ENCODE results near the gene SPINK2. TPM values are rescaled to one million over a fixed set of nuclear protein-coding genes. Genes with fewer than 3 reads are reported as not detected.

SPINK2 gene
- total RNA-seq, 2 donors from 2014 or later = 0.77 TPM; not detected in 1

GRCh38 chr4:56828784-56829535 lies 7.5 kb upstream of the SPINK2 start:
- no peaks in the 10 kb centered on the region for H3K4me1 Mint-ChIP-seq
- H3K36me3 Mint-ChIP-seq (ENCODE audit: low read depth) = peaks cover 3% of the 10 kb centered on the region
- H3K27me3 Mint-ChIP-seq = no peaks in the 10 kb centered on the region
- H3K4me3 Mint-ChIP-seq = no peak overlapping the region
- DNase-seq (no peak), ATAC-seq (no peak)
- H3K9me3 ChIP-seq (ENCODE audit: control insufficient read depth, low read length, poor library complexity, severe bottlenecking) = no peaks in the 10 kb centered on the region
- peak overlapping the region; percentile 47 for H3K27ac Mint-ChIP-seq

- Mint-ChIP-seq H3K27ac (no peak overlapping the region), H3K4me3 (no peak overlapping the region), H3K36me3 (ENCODE audit: low read depth) (peaks cover 3% of the 10 kb centered on the region), H3K4me1 (peaks cover 7% of the 10 kb centered on the region), H3K27me3 (no peaks in the 10 kb centered on the region)
- DNase-seq (no peak), ATAC-seq (no peak)
- no peaks in the 10 kb centered on the region for H3K9me3 ChIP-seq (ENCODE audit: control insufficient read depth, low read length, poor library complexity, severe bottlenecking)
These were observed 2.6 kb upstream of the SPINK2 start for GRCh38 chr4:56823933-56824600.

DNA sequence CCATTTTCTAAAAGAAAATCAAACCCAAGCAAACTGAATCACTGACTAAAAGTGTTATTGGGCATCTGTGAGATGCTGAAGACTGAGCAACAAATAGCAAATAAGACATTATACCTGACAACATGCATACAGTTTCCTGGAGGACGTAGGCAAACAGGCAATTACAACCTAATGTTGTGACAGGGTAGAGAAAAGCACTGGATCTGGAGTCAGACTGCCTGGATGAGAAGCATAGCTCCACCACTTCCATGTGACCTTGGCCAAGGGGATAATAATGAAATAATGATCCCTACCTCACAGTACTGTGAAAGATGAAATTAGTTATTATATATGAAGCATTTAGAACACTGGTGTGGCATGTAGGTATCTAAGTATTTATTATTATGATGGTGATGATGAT lies 2.7 kb downstream of the SPINK2 start:
- no peak overlapping the region for H3K27ac Mint-ChIP-seq
- ATAC-seq = no peak
- H3K4me1 Mint-ChIP-seq = peaks cover 18% of the 10 kb centered on the region

DNA sequence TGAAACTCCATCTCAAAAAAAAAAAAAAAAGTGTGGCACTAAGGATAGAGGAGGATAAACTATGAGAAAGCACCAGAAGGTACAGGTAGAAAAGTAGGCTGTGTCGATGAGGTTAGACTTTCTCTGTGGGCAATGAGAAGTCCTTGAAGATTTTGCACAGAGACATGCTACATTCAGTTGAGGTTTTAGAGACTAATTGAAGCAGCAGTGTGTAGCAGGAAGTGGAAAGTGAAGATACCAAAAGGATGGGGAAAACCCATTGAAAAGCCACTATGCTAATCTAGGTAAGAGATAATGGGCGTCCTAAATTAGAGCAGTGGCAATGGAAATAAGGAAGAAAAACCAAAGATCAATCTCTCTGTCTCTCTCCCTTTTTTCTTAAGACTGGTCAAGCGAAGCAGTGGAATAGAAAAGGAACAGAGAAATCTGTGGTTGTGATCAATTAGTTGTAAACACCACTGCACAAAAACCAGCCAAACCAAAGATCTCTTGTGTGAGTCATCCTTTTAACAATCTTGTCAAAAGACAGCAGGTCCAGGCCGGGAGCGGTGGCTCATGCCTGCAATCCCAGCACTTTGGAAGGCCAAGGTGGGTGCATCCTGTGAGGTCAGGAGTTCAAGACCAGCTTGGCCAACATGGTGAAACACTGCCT lies 3.5 kb downstream of the SPINK2 start:
- no peaks in the 10 kb centered on the region for H3K27me3 Mint-ChIP-seq
- peak; percentile 71 for ATAC-seq
- no peak for DNase-seq
- H3K4me1 Mint-ChIP-seq = peaks cover 18% of the 10 kb centered on the region
- no peaks in the 10 kb centered on the region for H3K36me3 Mint-ChIP-seq (ENCODE audit: low read depth)
- peak overlapping the region; percentile 6 for H3K4me3 Mint-ChIP-seq
- H3K9me3 ChIP-seq (ENCODE audit: control insufficient read depth, low read length, poor library complexity, severe bottlenecking) = no peaks in the 10 kb centered on the region
- H3K27ac Mint-ChIP-seq = no peak overlapping the region

More for the DNA sequence above, 2.7 kb downstream of the SPINK2 start:
- Mint-ChIP-seq H3K36me3 (ENCODE audit: low read depth) (no peaks in the 10 kb centered on the region), H3K4me3 (no peak overlapping the region), H3K27me3 (no peaks in the 10 kb centered on the region)
- DNase-seq = no peak
- no peaks in the 10 kb centered on the region for H3K9me3 ChIP-seq (ENCODE audit: control insufficient read depth, low read length, poor library complexity, severe bottlenecking)

DNA sequence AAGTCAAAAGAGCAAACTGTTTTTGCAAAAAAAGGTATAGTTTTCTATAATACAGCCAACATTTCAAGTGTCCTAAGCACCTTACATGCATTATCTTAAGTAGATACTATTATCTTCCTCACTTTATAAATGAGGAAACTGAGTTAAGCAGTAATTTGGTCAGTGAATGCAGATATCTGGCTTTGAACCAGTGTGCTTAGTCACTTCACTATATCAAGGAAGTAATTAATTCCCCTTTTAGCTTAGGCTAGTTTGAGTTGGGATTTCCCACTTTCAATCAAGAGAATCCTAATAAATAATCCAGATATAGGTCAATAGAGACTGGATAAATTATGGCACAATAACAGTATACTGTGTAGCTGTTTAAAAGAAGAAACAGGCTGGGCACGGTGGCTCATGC lies 14.8 kb downstream of the SPINK2 start:
- H3K27ac Mint-ChIP-seq = no peak overlapping the region
- H3K36me3 Mint-ChIP-seq (ENCODE audit: low read depth) = no peaks in the 10 kb centered on the region
- H3K4me1 Mint-ChIP-seq = peaks cover 11% of the 10 kb centered on the region
- no peak for DNase-seq
- no peaks in the 10 kb centered on the region for H3K27me3 Mint-ChIP-seq
- H3K9me3 ChIP-seq (ENCODE audit: control insufficient read depth, low read length, poor library complexity, severe bottlenecking) = no peaks in the 10 kb centered on the region
- ATAC-seq = no peak
- H3K4me3 Mint-ChIP-seq = no peak overlapping the region

- Mint-ChIP-seq H3K4me1 (peaks cover 16% of the 10 kb centered on the region), H3K27ac (peak overlapping the region; percentile 72), H3K27me3 (no peaks in the 10 kb centered on the region), H3K4me3 (peak overlapping the region; percentile 43), H3K36me3 (ENCODE audit: low read depth) (no peaks in the 10 kb centered on the region)
- DNase-seq (no peak), ATAC-seq (no peak)
- no peaks in the 10 kb centered on the region for H3K9me3 ChIP-seq (ENCODE audit: control insufficient read depth, low read length, poor library complexity, severe bottlenecking)
These were observed 16.9 kb downstream of the SPINK2 start for GRCh38 chr4:56804551-56804950.

- Mint-ChIP-seq H3K36me3 (ENCODE audit: low read depth) (no peaks in the 10 kb centered on the region), H3K27ac (no peak overlapping the region), H3K4me3 (no peak overlapping the region), H3K27me3 (no peaks in the 10 kb centered on the region), H3K4me1 (peaks cover 21% of the 10 kb centered on the region)
- DNase-seq = no peak
- no peaks in the 10 kb centered on the region for H3K9me3 ChIP-seq (ENCODE audit: control insufficient read depth, low read length, poor library complexity, severe bottlenecking)
- ATAC-seq = no peak
These were observed 18.0 kb downstream of the SPINK2 start for GRCh38 chr4:56803471-56803870.

DNA sequence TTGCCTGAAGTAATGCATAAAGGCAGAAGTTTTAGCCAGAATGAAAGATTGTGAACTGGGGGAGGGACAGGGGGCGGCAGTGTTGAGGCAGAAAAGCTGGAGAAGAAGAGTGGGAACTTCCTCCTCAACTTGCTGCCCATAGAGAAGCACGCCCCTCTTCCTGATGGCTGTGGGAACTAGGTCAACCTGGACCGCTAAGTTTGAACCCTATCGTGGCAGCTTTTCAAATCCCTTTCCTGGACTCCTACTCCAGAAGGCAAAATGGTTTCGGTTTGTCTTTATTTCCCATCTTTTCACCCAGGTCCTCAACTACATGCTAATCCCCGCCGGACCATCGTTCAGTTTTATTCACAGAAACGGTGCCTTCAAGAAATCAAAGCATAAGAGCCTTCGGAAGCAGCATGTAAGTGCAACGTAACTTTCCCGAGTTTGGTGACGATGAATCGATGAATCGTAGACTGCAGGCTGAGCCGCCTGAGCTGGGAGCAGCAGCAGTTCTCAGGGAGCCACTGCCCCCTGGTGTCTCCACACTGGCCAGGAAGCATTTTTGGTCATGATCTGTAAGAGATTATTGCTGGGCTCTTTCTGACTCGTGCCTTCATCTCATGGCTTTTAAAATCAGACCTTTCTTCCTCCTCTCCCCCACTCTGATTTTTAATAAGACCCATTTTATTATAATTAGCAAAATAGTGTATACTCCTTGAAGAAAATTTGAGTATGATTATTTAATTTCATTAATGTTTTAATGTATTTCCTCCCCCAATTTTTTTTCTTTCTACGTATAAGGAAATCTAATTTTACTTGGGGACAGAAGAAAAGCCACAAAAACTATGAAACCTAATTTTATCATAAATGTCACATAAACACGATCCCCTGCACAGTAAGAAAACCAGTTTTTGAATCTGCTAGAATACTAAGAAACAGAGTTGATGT lies 21.4 kb downstream of the SPINK2 start:
- Mint-ChIP-seq H3K36me3 (ENCODE audit: low read depth) (no peaks in the 10 kb centered on the region), H3K27ac (peak overlapping the region; percentile 93), H3K4me1 (peaks cover 17% of the 10 kb centered on the region), H3K27me3 (no peaks in the 10 kb centered on the region), H3K4me3 (peak overlapping the region; percentile 97)
- H3K9me3 ChIP-seq (ENCODE audit: control insufficient read depth, low read length, poor library complexity, severe bottlenecking) = no peaks in the 10 kb centered on the region
- ATAC-seq (peak; percentile 98), DNase-seq (peak; percentile 50 to 70 (median 56))

- no peaks in the 10 kb centered on the region for H3K36me3 Mint-ChIP-seq (ENCODE audit: low read depth)
- peak overlapping the region; percentile 97 for H3K4me3 Mint-ChIP-seq
- ATAC-seq (no peak), DNase-seq (no peak)
- no peaks in the 10 kb centered on the region for H3K9me3 ChIP-seq (ENCODE audit: control insufficient read depth, low read length, poor library complexity, severe bottlenecking)
- no peaks in the 10 kb centered on the region for H3K27me3 Mint-ChIP-seq
- H3K4me1 Mint-ChIP-seq = peaks cover 14% of the 10 kb centered on the region
- peak overlapping the region; percentile 93 for H3K27ac Mint-ChIP-seq
These were observed 22.2 kb downstream of the SPINK2 start for GRCh38 chr4:56799161-56799759.

- no peaks in the 10 kb centered on the region for H3K9me3 ChIP-seq (ENCODE audit: control insufficient read depth, low read length, poor library complexity, severe bottlenecking)
- Mint-ChIP-seq H3K4me1 (peaks cover 9% of the 10 kb centered on the region), H3K27me3 (no peaks in the 10 kb centered on the region), H3K4me3 (no peak overlapping the region), H3K36me3 (ENCODE audit: low read depth) (no peaks in the 10 kb centered on the region), H3K27ac (no peak overlapping the region)
- ATAC-seq = no peak
- DNase-seq = no peak
These were observed 25.3 kb downstream of the SPINK2 start for GRCh38 chr4:56796211-56796610.

DNA sequence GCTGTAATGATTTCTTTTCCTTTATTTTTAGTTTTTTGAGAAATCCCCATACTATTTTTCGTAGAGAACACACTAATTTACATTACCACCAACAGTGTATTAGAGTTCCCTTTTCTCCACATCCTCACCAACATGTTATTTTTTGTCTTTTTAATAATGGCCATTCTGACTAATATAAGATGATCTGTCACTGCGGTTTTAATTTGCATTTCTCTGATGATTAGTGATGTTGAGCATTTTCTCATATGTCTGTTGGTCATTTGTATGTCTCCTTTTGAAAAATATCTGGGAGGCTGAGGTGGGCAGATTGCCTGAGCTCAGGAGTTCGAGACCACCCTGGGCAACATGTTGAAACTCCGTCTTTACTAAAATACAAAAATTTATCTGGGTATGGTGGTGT lies 30.2 kb downstream of the SPINK2 start:
- Mint-ChIP-seq H3K27me3 (no peaks in the 10 kb centered on the region), H3K36me3 (ENCODE audit: low read depth) (no peaks in the 10 kb centered on the region), H3K4me1 (peaks cover 2% of the 10 kb centered on the region), H3K27ac (no peak overlapping the region), H3K4me3 (no peak overlapping the region)
- DNase-seq (no peak), ATAC-seq (no peak)
- H3K9me3 ChIP-seq (ENCODE audit: control insufficient read depth, low read length, poor library complexity, severe bottlenecking) = no peaks in the 10 kb centered on the region

- ATAC-seq = no peak
- Mint-ChIP-seq H3K27me3 (no peaks in the 10 kb centered on the region), H3K27ac (no peak overlapping the region), H3K36me3 (ENCODE audit: low read depth) (no peaks in the 10 kb centered on the region), H3K4me1 (peaks cover 2% of the 10 kb centered on the region), H3K4me3 (no peak overlapping the region)
- no peaks in the 10 kb centered on the region for H3K9me3 ChIP-seq (ENCODE audit: control insufficient read depth, low read length, poor library complexity, severe bottlenecking)
- no peak for DNase-seq
These were observed 30.8 kb downstream of the SPINK2 start for GRCh38 chr4:56790691-56791091.

Data from T-helper 17 cell (primary cell).